DMS153 (cell line): ENCODE data around the gene CACNA2D3.
A peak's percentile ranks its signal among the peaks of the same experiment; 100 is the strongest.
"Not testable (repeated sequence)": the region's sequence is repeated elsewhere in the genome, so short reads cannot be mapped to it uniquely, and the experiment has no call there.

Experiments used
- DNase-seq: peaks from one replicate; lab custom pipeline; 2025; lab: John Stamatoyannopoulos, UW

The CACNA2D3 gene

DNA sequence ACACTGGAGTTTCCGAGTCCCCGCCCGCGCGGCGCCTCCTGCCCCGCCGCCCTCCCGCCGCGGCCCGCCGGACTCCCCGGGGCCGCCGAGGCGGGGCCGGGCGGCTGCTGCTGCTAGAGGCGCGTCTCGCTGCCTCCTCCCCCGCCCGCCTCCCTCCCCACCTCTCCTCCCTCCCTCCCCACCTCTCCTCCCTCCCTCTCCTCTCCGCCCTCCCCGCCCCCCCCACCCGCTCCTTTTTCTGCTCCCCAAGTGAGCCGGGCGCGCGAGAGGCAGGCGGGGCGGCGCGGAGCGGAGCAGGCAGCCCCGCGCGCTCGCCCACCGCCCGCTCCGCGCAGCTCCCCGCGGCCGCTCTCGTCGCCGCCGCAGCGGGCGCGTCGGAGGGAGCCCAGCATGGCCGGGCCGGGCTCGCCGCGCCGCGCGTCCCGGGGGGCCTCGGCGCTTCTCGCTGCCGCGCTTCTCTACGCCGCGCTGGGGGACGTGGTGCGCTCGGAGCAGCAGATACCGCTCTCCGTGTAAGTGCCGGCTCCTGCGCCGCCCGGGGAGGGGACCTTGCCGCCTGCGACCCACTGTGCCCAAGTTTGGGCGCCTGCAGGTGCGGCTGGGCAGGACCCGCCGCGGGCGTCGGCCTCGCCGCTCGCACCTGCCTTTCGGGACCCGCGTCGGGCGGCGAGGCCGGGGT, at the start of gene CACNA2D3:
Gene CACNA2D3, plus strand, starts transcription at position 229 of the 679 bp plus-strand sequence.
- DNase-seq = peak; percentile 18

DNA sequence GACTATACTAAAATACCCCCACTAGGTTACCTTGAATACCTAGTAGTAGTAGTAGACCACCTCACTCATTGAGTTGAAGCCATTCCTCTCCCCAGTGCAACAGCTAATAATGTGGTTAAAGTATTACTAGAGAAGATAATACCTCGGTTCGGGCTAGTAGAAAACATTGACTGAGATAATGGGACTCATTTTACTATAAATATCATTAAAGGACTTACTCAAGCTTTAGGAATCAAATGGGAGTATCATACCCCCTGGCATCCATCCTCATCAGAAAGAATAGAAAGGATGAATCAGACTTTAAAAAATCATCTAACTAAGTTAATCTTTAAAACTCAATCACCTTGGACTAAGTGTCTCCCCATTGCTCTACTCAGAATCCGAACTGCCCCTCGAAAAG, 49.0 kb upstream of the CACNA2D3 start:
- DNase-seq = no peak

DNA sequence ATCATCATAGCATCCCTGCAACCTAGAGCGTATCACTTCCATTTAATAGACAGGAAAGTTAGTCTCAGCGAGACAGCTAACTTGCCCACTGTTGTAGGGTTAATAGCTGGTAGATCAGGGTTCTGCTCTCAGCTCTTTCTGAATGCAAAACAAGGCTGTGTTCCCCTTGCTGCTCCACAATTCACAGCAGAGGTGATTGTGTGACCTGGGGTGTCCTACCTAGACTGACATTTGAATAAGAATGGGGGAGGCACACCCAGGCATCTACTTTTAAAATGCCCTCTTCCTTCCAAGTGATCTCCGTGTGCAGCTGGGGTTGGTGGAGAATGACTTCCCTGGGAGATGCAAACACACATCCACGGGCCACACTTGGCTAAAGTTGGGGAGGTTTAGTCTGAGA, 43.0 kb upstream of the CACNA2D3 start:
- no peak for DNase-seq

DNA sequence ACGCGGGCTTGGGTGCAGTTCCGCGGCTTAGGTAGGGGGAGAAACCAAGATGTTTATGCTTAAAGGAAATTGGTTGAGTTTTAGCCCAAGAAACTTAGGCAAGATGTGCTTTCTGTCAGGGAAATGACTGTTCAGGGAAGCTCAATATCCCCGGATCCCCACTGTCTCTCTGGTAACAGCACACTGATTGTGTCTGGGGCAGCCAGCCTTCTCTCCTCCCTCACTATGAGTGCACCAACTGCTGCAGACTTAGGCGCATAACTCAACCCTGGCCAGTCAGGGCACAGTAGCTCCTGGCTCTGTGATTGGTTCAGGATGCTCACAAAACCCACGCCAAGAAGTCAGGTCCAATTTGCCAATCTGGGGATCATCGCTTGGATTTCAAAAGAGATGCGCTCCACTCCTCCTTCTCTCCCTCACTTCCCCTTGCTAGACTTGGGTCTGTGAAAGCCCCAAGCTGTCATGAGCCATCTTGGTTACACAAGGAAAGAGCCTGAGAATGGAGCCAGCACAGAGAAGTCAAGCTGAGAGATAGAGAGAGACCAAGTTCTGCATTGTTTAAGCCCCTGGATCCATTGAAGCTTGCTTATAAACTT, 42.5 kb upstream of the CACNA2D3 start:
- DNase-seq = no peak

DNA sequence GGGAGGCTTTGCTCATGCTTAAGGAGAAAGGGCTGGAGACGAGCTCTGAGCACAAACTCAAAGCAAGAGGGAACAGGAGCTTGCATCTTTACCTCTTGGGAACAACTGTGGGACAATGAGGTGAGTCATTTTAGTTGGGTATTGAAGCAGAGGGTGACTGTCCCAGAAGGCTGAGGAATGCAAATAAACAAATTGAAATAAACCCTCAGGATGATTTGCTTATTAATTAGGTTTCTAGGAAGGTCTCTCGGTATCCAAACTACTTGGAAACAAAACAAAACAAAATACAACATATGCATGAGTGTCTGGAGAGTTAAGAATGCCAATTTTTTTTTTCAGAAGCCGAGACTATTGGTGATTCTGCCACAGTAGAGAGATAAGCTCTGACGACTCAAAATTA, 38.4 kb upstream of the CACNA2D3 start:
- DNase-seq = no peak

DNA sequence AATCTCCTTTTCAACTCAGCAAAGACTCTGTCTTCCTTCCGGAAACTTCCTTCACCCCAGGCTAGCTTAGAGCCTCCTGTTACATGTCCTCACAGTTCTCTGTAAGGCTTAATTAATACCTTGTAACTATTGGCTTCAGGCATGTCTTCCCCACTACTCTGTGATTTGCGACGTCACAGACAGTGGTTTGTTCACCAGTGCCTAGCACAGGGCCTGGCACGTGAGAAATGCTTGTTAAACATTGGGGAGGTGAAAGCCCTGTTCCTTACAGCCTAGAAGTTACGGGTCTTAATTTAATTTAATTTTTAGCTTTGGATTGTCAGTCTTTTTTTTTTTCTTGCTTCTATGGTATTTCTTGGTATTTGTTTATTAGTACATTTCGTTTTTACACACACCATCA, 36.4 kb upstream of the CACNA2D3 start:
- no peak for DNase-seq

DNA sequence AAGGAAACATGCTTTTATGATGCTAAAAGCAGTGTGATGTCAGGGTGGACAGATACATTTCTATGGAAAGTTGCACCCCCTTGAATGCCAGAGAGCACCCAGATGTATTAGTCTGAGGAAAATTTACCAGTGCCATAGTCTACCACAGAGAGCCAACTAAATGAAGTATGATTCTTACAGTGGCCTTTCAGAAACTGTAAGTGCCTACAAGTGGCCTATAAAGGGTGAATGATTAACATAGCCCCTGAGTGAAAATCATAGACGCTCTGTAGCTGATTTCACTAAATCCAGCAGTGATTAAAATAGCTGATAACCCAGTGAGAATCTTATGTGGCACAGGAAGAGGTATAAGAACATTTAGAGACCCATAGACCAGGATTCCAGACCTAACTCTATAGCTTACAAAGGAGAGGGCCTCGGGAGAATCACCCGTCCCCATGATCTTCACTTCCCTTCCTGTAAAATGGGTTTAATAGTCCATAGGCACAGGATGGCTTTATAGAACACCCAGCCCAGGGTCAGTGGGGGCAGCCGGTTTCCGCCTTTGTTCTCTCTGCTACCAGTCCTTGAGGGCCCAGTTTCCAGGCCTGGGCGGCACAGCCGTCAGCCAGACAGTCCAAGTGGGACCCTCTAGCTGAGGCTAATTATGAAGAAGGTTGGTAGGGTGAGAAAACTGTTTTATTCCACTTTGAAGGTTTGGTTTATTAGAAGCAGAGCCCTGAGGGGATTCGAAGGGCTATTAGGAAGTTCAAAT, 35.5 kb upstream of the CACNA2D3 start:
- DNase-seq = no peak

DNA sequence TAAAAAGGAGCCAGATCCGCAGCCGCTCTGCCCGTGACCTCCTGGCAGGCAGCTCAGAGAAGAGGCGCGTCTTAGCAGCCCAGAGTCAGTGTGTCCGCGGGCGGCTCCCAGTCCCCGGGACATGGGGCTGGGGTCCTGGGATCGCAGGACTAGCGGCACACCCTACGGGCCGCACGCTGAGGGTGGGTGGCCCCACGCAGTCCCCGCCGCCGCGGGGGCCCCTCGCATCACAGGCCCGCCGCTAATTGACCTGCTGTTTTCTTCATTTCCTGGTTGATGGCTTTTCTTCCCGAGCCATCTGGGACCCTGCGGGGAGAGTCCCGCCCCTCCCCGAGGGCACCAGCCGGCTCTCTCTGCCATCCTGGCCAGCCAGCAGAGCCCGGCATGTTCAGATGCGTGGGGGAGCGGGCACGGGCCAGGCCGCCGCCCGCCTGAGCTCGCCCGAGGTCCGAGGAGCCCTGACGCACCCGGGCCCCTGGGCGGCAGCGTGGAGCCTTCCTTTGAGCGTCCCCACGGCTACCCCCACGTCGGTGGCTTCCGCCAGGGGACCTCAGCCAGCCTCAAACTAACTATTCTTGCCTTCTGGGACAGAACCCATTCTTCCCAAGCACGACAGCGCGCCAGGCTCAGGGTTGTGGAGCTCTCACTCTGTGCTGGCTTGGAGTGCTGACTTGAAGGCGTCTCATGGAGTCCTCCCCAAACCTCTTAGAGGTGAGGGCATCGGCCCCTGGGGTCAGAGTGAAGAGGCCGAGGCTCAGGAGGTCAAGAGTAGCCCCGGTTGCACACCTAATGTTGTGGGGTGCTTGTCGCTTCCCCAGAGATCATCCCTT, 34.6 kb upstream of the CACNA2D3 start:
- no peak for DNase-seq

DNA sequence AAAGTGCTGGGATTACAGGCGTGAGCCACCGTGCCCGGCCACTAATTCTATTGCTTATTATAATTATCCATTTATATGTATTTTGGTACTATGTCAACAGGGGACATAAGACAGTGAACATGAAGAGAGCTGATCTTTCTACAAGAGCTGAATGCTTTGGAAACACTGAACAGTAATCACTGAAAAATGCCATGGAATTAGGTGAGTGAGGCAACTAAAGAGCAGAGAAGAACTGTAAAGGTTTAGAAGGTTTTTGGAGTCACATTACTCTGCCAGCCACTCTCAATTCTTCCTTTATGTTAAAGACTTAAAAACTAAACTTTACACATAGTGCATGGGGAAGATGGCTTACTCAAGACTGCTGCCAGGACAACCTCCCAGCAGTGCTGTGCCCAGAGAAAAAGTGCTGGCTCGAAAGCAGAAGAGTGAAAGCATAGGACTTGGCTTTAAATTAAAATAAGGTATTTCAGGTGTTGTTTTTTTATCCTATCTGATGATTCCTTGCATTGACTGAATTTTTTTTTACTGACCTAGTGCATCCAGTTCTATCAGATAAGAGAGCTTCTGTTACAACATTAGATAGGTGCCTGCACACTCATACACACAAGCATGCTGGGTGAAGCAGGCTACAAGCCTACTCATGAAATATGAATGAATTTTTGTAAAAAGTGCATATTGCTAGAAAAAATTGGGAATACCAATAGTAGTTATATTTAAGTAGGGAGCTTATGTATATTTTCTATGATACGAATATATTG, 28.7 kb upstream of the CACNA2D3 start:
- DNase-seq = no peak

DNA sequence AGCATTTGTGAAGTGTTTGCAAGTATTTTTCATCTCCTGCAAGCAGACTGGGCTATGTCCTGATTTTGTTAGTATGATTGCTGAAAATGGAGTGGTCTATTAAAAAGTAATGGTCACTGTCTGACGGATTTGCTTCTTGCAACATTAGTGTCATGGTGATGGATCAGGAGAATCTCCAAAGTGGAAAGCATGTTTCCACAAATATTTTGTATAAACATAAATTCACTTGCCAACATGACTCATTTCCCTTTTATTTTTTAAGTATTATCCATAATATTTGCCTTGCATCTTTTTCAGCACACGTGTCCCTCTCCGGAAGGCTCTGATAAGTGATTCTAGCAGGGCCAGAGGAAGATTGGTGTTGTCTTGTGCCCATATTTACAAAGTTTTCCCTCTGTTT, 27.4 kb upstream of the CACNA2D3 start:
- DNase-seq = no peak

DNA sequence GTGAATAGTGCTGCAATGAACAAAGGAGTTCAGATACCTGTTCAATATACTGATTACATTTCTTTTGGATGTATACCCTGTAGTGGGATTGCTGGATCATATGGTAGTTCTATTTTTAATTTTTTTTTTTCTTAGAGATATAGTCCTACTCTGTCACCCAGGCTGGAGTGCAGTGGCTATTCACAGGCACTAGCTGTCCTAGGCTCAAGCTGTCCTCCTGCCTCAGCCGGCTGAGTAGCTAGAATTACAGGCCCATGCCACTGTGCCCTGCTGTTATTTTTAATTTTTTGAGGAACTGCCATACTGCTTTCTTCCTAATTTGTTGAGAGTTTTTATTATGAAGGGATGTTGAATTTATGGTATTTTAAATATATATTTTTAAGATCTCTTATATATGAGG, 23.0 kb upstream of the CACNA2D3 start:
- no peak for DNase-seq

DNA sequence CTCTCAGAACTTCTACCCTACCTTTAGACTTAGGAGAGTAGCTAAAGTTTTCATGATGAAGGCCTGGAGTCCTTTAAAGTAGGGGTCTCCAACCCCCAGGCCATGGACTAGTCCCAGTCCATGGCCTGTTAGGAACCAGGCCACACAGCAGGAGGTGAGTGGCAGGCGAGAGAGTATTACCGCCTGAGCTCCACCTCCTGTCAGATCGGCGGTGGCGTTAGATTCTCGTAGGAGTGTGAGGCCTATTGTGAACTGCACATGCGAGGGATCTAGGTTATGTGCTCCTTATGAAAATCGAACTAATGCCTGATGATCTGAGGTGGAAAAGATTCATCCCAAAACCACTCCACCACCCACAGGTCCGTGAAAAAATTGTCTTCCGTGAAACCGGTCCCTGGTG, 18.3 kb upstream of the CACNA2D3 start:
- no peak for DNase-seq

DNA sequence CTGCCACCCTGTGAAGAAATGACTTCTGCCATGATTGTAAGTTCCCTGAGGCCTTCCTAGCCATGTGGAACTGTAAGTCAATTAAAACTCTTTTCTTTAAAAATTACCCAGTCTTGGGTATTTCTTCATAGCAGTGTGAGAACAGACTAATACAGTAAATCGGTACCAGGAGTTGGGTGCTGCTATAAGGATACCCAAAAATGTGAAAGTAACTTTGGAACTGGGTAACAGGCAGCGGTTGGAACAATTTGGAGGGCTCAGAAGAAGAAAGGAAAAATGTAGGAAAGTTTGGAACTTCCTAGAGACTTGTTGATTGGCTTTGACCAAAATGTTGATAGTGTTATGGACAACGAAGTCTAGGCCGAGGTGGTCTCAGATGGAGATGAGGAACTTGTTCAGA, 6.2 kb upstream of the CACNA2D3 start:
- DNase-seq = not testable (repeated sequence)

DNA sequence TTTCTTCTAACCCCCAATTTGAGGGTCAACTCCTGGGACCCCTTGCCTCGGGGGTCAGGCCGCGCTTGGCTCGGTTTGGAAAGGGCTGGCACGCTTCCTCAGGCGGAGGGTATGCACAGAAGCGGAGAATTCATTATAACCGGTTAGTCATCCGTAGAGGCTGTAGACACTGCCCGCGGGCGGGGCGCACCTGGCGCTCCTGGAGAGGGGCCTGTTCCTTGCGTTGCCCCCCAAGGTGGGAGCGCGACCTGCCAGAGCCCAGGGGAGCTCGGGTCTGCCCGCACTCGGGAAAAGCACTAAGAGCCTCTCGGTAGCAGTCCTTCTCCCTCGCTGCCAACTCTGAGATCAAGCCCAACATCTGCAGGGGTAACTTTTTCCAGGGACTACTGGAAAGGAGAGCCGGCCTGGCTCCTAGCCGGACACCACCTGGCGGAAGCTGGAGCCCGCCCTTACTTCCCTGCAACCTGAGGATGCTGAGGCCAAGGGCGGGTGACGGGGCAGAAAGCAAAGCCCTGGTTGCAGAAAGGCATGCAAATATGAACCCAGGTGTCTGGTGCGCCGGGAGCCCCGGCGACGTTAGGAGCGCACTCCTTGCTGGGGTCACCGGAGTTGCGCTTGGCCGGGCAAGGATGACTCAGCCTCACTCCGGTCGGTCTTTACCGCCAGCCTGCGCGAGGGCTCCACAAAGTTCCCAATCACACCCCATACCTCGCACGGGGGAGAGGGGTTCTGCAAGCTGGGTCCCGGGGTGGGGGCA, 1.5 kb upstream of the CACNA2D3 start:
- peak; percentile 33 for DNase-seq

DNA sequence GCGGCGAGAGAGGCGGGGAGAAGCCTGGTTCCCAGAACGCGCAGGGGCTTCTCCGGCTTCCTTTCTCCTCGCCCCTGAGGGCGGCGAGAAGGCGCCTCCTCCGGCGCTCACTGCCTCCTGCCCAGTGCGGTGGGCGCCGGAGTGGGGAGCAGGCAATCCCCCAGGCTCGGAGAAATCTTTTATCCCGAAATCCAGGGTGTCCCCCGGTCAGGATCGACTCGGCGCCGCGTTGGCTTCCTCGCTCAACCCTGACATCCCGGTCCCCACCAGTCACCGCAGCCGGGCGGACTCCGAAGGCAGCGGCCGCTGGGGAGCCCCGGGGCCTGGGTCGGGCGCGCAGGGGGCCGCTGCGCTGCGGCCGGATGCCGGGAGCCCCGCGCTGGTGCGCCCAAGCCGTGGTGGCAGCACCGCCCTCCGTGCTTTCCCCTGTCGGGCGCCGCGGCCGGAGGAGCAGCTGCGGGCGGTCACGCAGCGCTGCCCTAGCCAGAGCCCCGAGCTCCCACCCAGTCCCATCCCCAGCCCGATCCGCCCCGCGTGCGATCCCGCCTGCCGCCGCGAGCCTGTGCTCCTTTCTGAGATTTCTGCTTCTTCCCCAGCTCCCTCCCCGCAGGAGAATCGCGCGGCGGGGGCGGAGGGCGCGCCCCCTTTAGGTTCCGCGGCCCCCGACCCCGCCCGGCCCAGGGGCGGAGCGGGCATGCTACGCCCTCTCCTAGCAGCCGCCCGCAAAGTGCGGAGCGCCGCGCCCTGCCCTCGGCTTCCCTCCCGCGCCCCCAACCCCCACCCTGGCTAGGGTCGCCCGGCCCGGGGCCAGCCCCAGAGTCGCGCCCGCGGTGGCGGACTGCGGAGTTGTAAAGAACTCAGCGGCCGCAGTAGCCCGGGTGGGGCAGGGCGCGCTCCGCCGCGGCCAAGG, 683 bp upstream of the CACNA2D3 start:
- no peak for DNase-seq

DNA sequence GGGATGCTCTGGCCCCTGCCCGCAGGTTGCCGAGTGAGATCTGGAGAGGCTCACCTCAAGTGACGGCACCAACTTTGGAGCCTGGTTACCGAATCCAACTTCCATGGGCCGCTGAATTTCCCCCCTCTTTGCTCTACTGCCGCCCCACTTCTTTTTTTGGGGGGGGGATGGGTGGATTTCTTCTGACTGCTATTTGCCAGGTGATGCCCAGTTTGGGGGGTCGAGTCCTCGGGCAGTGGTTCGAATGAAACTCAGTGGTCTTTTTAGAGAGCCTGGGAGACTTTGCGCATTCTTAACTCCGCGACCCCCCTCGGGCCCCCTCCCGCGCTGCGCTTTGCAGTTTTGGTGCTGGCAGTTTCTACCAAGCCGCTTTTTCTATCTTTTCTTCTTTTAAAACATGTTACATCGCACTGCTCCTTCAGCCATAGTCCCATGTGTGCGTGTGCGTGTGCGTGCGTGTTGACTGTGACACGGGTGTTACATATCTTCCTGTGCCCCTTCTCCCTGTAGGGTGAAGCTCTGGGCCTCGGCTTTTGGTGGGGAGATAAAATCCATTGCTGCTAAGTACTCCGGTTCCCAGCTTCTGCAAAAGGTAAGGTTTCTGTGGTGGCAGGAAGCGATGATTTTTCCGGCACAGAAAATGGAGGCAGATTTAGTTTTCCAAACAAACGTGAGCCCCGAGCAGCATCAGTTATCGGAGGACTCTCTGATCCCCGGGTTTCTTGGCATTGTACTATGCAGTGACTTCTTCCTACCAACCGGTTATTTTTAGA, 837 bp downstream of the CACNA2D3 start:
- no peak for DNase-seq

DNA sequence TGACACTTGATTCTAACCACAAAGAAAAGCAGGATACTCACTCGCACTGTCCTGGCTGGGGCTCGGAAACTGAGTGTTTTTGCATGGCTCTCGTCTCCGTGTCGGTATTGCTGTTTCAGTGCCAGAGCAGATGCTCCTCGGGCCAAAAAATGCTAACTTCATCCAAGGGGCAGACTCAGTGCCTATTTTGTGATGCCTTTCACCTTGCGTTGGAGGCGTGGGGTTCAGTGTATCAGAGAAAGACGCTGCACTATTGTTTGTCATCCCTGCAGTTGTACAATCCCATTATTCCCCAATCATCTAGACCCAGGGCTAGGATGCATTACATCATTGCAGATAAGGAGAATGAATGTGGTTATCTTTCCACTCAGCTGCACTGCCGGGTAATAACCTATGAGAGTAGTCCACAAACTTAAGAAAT, 1.4 kb downstream of the CACNA2D3 start:
- no peak for DNase-seq

DNA sequence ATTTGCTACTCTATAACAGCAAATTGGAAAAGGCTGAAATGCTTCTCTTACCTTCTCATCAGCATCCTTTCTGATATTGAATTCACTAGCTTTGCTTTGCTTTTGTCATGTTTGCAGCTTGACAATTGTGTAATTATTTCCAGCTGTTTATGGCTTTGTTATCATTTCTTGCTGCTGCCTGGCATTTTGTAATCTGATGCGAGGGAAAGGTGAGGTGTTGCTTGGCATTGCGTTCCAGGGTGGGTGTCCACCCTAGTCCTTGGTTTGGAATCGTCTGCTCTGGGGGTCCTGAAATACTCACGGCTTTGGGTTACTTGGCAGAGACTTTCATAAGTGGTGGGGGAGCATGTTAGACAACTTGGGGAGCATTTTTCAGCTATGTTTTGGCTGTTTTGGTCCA, 2.9 kb downstream of the CACNA2D3 start:
- DNase-seq = no peak

DNA sequence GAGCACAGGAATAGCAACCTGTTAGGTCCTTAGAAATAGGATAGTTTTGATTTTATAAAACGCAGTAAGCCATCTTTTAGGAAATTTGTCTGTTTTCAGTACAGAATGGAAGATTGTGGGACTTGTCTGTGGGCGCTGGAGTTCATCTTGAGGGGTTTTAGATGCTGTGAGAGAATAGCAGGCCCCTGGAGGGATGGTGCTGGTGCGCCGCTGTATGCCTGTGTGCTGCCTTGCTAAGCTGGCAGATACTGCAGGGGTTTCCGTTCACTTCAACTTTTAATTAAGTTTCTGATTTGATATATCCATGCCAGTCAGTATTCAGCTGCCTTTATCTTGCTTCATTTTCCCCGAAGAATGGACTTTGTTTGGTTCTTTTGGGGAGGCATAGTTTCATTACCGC, 4.2 kb downstream of the CACNA2D3 start:
- no peak for DNase-seq
